Inflammatory macrophage (primary cell): ENCODE measurements around the gene PAOX.
"Not testable (repeated sequence)": the region's sequence is repeated elsewhere in the genome, so short reads cannot be mapped to it uniquely, and the experiment has no call there.

Experiments used
- DNase-seq, 2 donors: peaks; one replicate each; pipeline ENCODE4 v3.0.0-alpha.2; 2020 to 2022

PAOX gene

DNA sequence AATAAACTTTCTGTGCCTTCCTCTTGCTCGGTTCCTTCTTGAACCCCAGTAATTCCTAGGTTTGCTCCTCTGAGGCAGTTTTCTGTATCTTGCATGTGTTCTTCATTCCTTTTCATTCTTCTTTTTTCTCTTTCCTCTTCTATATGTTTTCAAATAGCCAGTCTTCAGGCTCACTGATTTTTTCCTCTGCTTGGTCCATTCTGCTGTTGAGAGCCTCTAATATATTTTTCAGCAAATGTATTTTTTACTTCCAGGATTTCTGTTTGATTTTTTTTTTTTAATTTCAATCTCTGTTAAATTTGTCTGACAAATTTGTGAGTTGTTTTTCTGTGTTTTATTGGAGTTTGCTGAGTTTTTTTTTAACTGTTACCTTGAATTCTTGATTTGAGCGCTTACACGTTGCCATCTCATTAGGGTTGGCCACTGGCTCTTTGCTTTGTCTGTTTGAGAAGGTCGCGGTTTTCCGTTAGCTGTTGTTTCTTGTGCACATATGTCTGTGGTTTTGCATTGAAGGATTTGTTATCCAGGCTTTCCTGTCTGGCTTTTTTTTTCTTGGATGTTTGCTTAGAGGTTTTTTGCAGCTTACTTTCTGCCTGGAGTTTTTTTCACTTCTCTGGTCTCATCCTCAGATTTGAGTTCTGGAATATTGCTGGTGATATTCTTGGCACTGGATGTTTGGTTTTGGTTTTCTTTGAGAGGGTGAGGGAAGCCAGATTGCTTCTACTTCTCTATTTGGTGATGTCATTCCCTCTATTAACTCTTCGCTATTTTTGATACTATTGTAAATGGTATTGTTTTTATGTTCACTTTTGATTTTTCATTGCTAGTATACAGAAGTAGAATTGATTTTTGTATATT lies 32.7 kb downstream of the PAOX start:
- DNase-seq: no peak

DNA sequence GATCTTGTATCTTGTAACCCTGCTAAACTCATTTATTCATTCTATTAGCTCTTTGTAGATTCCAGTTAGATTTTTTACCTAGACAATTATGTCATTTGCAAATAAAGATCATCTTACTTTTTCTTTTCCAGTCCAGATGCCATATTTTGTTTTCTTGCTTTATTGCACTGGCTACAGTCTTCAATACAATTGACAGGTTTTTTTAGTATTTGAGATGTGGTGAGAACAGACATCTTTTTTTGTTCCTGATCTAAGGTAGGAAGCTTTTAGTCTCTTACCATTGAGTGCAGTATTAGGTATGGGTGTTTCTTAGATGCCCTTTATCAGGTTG lies 33.3 kb downstream of the PAOX start:
- no peak for DNase-seq

DNA sequence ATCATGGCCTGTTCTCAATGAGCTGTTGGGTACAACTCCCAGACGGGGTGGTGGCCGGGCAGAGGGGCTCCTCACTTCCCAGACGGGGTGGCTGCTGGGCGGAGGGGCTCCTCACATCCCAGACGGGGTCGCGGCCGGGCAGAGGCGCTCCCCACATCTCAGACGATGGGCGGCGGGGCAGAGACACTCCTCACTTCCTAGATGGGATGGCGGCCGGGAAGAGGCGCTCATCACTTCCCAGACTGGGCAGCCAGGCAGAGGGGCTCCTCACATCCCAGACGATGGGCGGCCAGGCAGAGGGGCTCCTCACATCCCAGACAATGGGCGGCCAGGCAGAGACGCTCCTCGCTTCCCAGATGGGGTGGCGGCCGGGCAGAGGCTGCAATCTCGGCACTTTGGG lies 35.3 kb downstream of the PAOX start:
- DNase-seq: not testable (repeated sequence)

DNA sequence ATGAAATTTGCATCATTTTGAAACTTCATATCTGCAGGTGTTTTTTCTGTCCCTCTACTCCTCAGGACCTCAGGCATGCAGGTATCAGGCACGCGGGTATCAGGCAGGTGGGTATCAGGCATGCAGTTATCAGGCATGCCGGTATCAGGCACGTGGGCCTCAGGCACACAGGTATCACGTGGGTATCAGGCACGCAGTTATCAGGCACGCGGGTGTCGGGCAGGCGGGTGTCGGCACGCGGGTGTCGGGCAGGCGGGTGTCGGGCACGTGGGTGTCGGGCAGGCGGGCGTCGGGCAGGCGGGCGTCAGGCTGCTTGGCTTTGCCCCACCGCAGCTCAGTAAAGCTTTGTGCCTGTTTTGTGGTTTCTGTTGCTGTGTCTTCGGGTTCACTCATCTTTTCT lies 36.7 kb downstream of the PAOX start:
- DNase-seq: no peak

DNA sequence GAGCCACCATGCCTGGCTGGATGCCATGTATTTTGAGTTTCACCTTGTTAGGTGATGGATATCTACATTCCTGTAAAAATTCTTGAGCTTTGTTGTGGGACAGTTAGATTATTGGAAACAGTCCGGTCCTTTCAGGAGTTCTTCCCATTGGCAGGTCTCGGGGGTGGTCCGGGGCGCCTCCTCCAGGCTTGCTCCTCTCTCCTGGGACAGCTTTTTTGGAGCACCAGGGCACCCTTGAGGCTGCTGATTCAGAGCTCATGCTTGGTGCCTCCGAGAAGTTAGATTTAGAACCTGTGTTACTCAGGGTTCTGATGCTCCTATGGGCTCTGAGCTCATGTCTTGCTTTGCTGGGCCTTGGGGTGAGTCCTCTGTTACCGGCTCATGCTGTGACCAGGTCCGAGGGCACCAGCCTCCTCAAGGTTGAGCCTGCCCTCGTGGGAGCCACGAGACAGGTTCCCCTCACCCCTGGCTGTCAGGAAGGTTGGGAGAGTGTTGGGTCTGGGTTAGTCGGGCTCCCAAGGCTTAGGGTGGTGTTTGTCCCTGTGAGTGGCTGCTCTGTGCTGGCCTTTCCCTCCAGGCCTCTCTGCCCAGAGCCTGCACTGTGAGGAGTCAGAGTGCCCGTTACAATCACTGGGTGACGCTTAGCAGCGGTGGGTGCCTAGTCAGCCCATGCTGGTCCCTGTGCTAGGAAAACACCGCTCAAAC lies 39.4 kb downstream of the PAOX start:
- DNase-seq: no peak

DNA sequence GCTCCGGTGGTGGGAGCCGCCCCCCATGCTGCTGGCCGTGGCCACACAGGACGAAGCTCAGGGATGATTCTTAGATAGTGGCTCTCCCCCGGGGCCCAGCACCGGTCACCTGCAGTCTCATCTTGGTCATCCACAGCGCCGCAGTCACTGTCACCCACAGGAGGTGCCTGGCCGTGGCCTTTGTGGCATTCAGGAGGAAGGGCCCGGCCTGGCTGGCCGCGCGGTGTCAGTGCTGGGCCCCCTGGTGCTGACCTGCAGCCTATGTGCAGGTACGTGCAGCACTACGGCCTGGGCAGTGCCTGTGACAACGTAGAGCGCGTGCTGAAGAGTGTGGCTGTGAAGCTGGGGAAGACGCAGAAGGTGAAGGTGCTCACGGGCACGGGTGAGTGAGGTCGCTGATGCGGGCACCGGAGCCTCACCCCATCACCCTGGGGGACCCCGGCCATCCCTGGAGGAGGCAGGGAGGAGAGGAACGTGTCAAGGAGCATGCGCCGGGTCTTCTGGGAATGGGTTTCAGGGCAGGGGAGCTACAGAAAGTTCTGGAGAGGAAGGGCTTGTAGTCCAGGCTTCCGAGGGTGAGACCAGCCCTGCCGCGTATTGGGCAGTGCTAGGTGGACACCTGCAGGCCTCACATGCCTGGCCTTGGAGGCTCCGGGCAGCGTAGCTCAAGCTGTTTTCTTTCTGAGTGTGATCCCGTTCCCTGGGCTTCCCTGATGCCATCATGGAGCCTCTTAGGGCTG lies 40.3 kb downstream of the PAOX start:
- no peak for DNase-seq

DNA sequence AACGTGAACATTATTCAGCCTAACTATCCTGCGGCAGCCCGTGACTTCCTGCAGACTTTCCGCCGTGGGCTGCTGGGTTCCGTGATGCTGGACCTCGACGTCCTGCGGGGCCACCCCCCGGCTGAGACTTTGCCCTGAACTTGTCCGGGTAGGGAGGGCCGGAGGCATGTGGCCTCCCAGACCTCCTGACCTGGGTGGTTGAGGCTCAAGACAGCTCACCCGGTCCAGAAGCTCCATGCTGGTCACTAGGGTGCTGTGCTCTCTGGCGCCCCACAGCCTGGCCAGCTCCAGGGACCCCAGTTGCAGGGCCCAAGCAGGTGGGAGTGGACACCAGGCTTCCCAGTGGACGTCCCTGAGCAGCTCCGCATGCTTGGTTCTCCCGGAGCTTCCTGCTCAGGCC lies 41.0 kb downstream of the PAOX start:
- DNase-seq: no peak

DNA sequence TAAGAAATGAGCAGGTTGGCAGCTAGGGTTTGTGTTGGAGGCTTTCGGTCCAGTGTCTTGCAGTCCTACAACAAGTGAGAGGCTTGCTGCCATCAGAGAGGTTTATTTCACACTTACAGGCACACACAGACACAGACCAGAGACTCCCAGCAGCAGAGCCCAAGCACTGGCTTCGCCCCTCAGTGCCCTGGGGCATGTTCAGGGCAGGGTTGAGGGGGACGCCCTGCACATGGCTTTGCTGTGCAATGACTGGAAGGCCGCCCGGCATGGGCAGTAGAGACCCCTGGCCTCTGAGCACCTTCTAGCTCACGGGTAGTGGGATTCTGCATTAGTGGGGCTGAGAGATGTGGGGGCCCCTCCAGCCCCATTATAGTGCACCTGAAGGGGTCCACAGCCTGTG lies 41.5 kb downstream of the PAOX start:
- DNase-seq: no peak

DNA sequence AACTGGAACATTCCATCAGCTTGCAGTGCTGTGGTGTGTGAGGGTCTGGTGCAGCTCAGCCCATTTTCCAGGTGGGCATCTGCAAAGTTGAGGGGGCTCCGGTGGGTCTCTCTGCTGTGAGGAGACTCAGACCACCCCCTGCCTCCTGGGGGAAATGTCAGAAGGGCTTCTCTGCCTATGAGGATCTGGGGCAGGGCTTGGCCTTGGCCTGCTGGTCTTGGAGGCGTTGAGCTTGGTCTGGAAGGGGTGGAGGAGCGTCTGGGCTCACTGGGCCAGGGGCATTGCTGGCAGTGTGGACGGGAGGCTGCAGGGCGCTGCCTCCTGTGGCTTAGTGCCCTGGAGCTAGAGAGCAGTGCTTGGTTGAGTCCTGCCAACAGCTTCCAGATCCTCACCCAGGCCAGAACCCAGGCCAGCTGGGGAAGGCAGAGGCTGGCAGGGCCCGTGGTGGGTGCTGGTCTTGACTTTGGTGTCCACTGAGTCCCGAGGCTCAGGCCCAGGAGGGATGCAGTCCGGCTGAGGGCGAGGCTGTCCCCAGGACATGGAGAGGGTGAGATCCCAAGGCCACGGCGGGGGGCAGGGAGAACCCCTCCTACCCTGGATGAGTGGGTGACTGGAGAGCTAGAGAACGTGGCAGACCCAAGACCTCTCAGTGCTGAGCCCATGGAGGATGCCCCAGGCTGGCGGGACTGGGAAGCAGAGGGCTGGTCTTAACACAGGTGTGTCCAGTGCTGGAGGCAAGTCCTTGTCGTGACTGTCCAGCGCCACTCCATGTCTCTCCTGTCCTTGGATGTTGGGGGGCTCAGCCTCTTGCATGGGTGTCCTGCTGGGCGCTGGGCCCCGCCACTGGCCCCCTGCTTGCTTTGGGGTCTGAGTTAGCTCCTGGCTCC lies 42.5 kb downstream of the PAOX start:
- DNase-seq: no peak

DNA sequence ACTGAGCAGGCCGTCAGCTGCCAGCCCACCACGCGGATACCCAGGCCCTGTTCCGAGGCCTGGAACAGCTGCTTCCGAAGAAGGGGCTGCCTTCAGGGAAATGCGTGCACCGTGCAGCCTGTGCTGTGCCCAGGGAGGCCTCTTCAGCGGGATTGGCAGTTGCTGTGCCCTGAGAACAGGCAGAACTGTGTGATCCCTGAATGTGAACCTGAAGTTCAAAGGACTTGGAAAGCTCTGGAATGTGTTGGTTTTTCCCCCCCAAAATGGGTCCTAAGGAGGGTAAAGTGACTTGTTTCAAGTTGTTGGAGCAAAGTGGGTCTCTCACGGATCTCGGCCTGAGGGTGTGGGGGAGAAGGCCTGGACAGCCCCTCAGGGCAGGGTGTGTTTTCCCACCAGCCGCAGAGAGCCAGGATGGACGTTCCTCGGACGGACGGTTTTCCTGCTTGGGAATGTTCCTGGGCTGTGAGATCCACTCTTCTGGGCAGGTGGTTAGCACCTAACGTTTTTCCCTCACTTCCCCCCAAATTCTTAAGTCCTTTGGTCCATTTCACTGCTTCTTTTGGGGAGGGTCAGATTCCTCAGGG lies 43.3 kb downstream of the PAOX start:
- no peak for DNase-seq

DNA sequence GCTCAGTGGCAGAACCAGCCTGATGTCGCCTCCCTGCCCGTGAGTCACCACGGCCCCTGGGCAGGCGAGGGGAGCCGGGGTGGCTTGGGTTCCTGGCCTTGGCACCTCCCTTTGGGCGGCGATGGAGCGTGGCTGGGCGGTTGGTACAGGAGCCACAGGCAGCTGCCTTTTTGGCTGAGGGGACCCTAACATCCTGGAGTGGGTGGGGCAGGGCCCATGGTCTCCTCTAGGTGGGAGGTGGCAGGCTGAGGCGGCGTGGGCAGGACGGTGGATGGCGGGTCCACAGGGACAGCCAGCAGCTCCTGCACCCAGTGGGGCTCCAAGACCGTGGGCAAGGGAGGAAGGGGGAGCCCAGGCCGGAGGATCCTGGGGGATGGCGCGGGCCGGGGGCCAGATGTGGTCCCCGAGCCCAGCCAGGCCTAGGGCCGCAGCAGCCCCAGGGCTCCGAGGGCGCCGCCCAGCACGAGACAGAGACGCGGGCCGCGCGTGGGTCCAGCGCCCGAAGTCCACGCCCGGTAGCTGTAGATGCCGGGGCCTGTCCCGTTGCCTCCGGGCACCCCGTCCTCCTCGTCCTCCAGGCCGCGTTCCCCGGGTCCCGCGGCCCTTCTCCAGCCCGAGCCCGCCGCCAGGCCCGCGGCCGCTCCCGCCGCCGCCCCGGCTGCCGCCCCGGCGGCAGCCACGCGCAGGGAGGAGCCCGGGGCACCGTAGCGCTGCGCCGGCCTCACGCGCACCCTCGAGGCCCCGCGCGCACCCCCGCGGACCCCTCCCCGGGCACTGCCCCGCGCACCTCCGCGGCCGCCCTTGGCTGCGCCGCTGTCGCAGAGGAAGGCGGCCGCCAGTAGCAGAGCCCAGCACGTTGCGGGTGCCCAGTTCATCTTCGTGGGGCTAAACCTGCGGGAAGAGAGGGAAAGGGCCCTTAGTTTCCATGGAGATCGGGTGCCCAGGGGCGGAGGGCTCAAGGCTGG lies 44.0 kb downstream of the PAOX start:
- DNase-seq: no peak

DNA sequence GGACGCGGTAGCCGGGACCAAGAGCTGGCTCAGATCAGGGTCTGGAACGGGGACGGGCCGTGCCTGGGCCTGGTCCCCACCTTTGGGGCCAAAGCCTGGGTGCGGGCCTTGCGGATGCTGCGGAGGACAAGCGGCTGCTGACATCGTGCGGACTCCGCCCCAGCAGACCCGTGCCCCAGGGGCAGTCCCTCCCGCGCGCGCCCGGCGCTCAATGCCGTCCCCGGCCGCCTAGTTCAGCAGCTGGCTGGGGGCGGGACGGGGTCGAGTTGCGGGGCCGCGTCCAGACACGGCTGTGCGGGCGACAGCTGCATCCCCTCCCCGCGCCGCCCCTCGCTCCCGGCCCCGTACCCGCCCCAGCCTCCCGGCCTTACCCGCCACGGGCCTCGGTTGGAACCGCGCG lies 45.0 kb downstream of the PAOX start:
- not testable (repeated sequence) for DNase-seq

DNA sequence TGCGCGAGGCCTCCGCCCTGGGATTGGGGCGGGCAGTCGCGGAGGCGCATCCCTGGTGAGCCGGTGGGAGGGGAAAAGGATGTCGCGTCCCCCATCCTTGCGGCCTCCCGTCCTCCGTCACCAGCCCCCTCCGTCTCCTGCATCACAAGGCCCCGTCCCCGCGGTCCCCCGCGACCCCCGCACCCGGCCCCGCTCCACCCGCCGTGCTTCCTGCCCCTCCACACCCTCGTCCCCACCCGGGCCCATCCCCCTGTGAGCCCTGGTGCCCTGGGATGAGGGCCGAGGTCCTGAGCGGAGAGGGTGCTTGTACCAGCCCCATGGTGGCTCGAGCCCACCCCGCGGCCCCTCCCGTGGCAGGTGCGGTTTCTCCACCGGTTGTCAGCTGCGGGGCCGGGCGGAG lies 45.5 kb downstream of the PAOX start, which contains the start of gene SPRN:
Gene SPRN (minus strand): TSS at position 25 of the 400 bp plus-strand sequence. CDS start 944 bp downstream, outside the sequence.
- DNase-seq: not testable (repeated sequence)

DNA sequence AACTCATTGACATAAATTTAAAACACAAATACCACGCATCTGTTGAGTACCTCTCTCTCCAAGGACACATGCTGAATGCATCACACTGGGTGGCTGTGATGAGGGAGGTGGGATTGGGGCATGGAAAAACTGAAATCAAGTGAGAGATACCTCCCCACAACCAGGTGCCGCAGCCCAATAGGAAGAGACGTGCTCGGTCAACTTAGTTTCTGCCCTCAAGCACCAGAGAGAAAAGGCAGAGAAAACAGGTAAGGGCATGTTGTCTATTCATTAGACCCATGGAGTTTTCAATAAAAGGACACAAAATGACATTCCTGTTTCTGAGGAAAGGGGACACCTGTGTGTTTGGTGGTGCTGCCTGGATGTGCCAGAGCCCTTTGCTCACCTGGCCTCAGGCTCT lies 50.5 kb downstream of the PAOX start:
- not testable (repeated sequence) for DNase-seq

DNA sequence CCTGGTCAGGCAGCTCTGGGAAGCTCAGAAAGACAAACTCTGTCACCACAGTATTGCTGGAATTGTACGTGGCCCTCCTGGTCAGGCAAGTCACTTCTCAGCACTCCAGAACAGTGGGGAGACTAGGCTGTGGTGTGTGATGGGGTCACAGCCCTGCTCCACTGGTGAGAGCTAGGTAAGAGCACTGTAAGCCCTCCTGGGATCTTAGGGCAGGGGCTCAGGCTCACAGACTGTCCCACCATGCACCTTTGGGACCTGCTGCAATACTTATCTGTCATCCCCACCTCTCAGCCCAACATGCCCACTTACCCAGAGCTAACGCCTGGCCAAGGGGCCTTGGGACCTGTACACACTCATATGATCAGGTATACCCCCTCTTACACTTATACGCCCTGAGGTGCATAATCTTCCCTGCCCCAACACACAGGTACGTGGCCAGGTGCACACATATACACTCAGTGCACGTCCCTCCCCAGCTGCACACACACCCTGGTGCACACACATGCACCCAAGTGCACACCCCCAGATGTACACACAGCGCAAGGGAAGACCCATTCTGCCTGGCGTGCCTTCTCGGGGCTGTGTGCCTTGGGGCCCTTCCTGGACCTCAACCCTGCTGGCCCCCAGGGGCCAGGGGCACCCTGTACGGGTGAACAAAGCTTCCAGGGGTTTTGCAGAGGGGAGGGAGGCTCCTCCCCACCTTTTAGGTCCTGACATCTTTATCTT lies 53.0 kb downstream of the PAOX start:
- DNase-seq: not testable (repeated sequence)

DNA sequence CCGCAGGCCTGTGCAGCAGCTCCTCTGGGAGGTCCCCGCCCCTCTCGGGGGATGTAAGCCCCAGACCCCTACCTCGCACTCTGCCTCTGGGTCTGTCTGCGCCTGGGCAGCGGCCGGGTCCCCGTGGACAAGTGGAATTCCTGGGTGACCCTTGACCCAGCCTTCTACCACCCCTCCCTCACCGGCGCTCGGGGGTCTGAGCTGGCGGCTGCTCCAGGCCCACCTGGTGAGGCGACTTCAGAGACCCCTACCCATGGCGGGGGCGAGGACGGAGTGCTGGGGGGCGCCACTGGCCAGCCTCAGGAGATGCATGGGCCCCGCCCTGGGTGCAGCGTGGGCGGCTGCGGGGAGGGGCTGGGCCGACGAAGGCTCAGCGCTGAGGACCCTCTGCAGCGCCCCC lies 53.7 kb downstream of the PAOX start:
- DNase-seq: not testable (repeated sequence)

DNA sequence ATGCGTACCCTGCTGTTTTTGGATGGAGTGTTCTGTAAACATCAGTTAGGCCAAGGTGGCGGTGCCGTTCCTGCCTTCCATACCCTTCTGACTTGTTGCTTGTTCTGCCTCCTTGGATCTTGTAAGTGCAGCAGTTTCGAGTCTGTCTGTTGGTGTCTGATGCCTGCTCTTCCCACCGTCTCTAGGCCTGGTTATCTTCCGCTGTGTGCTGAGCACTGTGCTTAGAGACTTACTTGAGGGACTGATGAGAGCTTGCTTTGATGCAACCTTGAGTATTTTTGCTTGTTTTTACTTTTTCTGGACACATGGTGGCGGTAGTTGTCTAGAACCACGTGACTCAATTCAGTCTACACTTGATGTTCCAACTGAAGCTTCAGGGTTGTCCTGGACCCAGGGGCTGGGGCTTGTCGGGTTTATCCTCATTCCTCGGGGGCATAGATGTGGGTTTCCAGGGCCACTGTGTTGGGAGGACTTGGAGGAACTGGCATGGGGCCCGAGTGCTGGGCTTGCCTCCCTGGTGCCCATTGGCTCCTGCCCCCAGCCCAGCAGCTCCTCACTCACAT lies 59.7 kb downstream of the PAOX start:
- DNase-seq: peak; percentile 50 to 52

DNA sequence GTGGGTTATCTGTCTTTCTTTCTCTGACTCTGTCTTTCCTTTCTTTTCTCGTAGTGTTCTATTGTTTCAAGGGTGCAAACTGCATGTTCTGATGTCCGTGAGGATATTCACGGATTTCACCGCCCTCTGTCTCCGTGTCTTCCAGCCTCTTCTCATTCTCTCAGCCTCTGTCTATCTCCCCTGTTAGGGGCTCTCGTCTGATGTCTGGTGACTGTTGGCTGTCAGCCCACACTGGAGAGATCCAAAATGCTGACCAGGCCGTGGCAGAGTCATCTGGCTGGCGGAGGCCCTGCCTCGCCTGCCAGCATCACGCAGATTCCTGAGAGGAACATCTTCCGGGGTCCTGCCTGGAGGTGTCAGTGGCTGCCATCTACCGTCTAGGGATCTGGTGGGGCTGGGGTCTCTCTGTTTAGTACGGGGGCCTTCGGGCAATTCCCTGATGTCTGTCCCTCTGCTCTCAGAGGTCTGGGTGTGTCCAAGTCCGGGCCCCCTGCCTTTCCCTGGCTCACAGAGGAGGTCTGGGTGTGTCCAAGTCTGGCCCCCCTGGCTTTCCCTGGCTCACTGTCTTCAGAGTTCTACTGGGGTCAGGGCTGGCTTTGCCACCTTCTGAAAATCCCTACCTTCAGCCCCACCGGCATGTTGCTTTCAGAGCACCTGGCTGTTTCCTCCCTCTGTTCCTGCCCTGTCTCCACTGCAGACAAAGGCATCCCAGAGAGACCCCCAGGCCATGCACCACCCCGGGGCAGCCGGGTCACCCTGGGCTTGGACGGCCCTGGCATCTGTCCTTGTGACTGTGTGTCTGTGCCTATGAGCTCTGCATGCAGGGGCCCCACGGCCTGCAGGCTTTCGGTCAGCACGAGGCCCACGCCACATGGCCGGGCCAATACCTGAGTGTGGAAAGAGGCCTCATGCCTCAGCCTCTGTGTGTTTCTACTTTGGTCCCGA lies 60.7 kb downstream of the PAOX start:
- no peak for DNase-seq
